ENCODE results near the gene PAFAH1B2.

DNA sequence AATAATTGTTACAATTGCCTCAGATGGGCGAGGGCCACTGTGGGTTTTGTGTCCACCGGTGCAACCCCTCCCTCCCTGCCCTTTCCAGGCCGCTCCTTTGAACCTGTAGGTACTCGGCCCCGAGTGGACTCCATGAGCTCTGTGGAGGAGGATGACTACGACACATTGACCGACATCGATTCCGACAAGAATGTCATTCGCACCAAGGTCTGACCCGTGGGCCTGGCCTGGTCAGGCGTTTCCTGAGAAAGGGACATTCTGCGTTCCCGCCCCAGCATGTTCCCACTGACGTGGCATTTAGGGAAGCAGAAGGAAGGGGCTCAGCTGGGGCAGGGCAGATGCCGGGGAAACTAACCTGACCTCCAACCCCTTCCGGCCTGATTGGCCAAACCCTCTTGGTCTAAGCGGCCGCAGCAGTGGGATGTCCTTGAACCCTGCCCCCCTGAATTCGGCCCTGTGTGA, 44.6 kb downstream of the PAFAH1B2 start:
- TF ChIP-seq JUNB (IDR thresholded peaks at IDR 0.05; ENCODE audit: unreplicated experiment) (no peak), POLR2AphosphoS5 (IDR thresholded peaks at IDR 0.05; ENCODE audit: low read depth) (no peak), EZH2 (IDR thresholded peaks at IDR 0.05; ENCODE audit: low read depth, unreplicated experiment) (no peak), EZH2phosphoT487 (IDR thresholded peaks at IDR 0.05; ENCODE audit: unreplicated experiment) (no peak), STAT1 (IDR thresholded peaks at IDR 0.05; ENCODE audit: unreplicated experiment) (no peak)
- TF ChIP-seq, protein P1, sequence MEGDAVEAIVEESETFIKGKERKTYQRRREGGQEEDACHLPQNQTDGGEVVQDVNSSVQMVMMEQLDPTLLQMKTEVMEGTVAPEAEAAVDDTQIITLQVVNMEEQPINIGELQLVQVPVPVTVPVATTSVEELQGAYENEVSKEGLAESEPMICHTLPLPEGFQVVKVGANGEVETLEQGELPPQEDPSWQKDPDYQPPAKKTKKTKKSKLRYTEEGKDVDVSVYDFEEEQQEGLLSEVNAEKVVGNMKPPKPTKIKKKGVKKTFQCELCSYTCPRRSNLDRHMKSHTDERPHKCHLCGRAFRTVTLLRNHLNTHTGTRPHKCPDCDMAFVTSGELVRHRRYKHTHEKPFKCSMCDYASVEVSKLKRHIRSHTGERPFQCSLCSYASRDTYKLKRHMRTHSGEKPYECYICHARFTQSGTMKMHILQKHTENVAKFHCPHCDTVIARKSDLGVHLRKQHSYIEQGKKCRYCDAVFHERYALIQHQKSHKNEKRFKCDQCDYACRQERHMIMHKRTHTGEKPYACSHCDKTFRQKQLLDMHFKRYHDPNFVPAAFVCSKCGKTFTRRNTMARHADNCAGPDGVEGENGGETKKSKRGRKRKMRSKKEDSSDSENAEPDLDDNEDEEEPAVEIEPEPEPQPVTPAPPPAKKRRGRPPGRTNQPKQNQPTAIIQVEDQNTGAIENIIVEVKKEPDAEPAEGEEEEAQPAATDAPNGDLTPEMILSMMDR (conservative IDR thresholded peaks at IDR 0.05; ENCODE audit: low read depth in 2 of 2) = no peak
- TF ChIP-seq, protein P2, sequence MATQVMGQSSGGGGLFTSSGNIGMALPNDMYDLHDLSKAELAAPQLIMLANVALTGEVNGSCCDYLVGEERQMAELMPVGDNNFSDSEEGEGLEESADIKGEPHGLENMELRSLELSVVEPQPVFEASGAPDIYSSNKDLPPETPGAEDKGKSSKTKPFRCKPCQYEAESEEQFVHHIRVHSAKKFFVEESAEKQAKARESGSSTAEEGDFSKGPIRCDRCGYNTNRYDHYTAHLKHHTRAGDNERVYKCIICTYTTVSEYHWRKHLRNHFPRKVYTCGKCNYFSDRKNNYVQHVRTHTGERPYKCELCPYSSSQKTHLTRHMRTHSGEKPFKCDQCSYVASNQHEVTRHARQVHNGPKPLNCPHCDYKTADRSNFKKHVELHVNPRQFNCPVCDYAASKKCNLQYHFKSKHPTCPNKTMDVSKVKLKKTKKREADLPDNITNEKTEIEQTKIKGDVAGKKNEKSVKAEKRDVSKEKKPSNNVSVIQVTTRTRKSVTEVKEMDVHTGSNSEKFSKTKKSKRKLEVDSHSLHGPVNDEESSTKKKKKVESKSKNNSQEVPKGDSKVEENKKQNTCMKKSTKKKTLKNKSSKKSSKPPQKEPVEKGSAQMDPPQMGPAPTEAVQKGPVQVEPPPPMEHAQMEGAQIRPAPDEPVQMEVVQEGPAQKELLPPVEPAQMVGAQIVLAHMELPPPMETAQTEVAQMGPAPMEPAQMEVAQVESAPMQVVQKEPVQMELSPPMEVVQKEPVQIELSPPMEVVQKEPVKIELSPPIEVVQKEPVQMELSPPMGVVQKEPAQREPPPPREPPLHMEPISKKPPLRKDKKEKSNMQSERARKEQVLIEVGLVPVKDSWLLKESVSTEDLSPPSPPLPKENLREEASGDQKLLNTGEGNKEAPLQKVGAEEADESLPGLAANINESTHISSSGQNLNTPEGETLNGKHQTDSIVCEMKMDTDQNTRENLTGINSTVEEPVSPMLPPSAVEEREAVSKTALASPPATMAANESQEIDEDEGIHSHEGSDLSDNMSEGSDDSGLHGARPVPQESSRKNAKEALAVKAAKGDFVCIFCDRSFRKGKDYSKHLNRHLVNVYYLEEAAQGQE (IDR thresholded peaks at IDR 0.05; ENCODE audit: unreplicated experiment) = no peak

Data from GM23338 (cell line).